ENCODE data around the gene HEATR5B.

DNA sequence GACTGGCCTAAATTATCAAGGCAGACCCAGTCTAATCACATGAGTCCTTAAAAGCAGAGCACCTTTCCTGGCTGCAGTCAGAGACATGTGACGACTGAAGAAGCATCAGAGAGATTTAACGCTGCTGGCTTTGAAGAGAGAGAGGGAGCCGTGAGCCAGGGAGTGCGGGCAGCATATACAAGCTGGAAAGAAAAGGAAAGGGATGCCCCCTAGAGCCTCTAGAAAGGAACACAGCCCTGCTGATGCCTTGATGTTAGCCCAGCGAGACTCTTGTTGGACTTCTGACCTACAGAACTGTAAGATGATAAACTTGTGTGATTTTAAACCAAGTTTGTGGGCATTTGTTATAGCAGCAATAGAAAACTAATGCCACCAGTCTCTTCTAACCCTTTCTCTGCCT is 58.1 kb downstream of the HEATR5B start:
- TF ChIP-seq TBL1XR1 (IDR thresholded peaks at IDR 0.05; ENCODE audit: low read depth, low read length) (no peak), YY1 (IDR thresholded peaks at IDR 0.05; ENCODE audit: low read depth, low read length) (no peak)
- TF ChIP-seq, protein P1, sequence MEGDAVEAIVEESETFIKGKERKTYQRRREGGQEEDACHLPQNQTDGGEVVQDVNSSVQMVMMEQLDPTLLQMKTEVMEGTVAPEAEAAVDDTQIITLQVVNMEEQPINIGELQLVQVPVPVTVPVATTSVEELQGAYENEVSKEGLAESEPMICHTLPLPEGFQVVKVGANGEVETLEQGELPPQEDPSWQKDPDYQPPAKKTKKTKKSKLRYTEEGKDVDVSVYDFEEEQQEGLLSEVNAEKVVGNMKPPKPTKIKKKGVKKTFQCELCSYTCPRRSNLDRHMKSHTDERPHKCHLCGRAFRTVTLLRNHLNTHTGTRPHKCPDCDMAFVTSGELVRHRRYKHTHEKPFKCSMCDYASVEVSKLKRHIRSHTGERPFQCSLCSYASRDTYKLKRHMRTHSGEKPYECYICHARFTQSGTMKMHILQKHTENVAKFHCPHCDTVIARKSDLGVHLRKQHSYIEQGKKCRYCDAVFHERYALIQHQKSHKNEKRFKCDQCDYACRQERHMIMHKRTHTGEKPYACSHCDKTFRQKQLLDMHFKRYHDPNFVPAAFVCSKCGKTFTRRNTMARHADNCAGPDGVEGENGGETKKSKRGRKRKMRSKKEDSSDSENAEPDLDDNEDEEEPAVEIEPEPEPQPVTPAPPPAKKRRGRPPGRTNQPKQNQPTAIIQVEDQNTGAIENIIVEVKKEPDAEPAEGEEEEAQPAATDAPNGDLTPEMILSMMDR (IDR thresholded peaks at IDR 0.05 in 2 of 3, conservative IDR thresholded peaks at IDR 0.05 in 1 of 3; ENCODE audit: control insufficient read depth in 2 of 3, extremely low read depth in 1 of 3, insufficient read depth in 1 of 3, low read depth in 3 of 3, low read length in 3 of 3): peak in 2 of 3 experiments; percentile 16 to 26; a peak in 2 of 6 replicates

Measured in GM12878 (cell line).